Measurements from ENCODE around the gene AKAP7. TPM values are rescaled to one million over a fixed set of nuclear protein-coding genes. Genes with fewer than 3 reads are reported as not detected.
"Not testable (repeated sequence)": the region's sequence is repeated elsewhere in the genome, so short reads cannot be mapped to it uniquely, and the experiment has no call there.

The AKAP7 gene
- total RNA-seq, 1 experiment from 2014 or later, result 9.6 TPM

GRCh38 chr6:131290955-131291354 is 155.7 kb downstream of the AKAP7 start:
- DNase-seq (ENCODE audit: low read depth), result peak; percentile 27

DNA sequence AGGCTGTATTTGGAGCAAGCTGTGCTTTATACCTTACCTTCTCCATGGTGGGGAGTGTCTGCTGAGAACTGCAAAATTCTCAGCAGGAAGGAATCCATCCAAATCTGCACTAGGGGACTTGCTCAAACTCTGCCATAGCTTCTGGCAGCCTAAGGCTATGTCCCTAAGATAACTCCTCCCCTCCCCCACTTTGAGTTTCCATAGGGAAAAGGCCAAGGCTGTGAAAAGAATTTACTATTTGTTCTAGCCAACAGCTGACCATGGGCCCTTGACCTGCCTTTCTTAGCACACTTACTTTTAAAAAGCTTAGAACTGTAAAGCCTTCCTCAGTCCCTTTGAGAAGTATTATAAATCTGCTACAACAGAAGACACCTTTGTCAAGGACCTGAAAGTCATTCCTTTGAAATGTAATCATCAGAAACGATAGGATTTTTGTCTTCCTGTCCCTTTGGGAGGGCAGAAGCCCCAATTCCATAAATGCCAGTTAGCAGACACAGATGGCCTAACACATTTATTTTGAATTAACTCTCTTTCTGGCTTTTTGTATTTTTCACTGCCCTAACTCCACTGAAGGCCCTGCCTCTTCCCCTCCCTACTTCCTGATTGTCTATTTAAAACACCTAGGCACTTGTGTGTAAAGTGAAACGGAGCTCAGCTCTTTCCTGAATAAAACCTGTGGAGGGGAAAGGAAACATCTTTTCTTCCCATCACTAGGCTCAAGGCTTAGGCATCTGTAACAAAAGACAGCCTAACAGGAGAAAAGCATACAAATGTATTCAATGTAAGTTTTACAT is 157.1 kb downstream of the AKAP7 start:
- DNase-seq (ENCODE audit: low read depth), result no peak

DNA sequence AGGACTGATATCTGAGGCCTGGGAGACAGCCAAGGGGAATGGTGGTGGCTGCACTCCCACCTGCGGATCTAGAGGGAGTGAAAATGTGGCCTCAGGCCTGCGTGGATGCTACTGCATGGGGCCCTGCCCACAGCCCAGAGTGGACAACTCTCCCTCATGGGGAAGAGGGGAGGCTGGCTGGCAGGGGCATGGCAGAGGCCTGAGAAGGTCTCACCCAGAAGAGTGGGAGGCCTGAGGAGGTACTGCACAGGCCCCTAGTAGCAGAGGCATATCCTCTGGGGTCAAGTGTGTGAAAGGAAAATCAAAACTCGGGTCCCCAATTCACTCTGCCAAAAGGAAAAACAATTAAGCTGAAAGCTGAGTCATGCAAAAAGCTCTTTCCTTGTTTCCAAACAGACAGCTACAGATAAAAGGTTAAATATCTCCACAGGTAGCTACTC is 158.2 kb downstream of the AKAP7 start:
- DNase-seq (ENCODE audit: low read depth), result no peak

- DNase-seq (ENCODE audit: low read depth), result no peak
Observed at GRCh38 chr6:131295081-131295480, 159.8 kb downstream of the AKAP7 start.

DNA sequence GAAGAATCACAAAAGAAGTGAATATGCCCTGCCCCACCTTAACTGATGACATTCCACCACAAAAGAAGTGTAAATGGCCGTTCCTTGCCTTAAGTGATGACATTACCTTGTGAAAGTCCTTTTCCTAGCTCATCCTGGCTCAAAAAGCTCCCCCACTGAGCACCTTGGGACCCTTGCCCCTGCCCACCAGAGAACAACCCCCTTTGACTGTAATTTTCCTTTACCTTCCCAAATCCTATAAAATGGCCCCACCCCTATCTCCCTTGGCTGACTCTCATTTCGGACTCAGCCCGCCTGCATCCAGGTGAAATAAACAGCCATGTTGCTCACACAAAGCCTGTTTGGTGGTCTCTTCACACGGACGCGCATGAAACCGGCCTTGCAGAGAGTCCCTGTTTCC is 165.6 kb downstream of the AKAP7 start:
- not testable (repeated sequence) for DNase-seq (ENCODE audit: low read depth)

DNA sequence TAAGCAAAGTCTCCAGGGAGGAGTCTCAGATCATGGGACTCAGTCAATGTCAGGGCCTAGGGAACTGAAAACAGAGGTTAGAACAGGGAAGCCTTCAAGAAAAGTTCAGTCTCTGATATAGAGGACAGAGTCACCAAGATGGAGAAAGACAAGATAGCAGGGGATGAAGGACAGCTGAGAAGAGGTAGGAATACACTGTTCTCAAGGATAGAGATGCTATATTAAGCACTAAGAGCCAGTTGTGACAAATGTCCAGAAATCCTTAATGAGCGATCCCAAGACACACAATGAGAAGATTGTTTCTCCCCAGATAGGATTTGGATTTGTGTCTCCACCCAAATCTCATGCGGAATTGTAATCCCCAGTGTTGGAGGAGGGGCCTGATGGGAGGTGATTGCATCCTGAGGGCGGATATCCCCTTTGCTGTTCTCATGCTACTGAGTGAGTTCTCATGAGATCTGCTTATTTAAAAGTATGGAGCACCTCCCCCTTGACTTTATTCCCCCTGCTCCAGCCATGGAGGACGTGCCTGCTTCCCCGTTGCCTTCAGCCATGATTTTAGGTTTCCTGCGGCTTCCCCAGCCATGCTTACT is 168.2 kb downstream of the AKAP7 start:
- no peak for DNase-seq (ENCODE audit: low read depth)

- DNase-seq (ENCODE audit: low read depth), result no peak
Observed at GRCh38 chr6:131305037-131305850, 170.0 kb downstream of the AKAP7 start.

DNA sequence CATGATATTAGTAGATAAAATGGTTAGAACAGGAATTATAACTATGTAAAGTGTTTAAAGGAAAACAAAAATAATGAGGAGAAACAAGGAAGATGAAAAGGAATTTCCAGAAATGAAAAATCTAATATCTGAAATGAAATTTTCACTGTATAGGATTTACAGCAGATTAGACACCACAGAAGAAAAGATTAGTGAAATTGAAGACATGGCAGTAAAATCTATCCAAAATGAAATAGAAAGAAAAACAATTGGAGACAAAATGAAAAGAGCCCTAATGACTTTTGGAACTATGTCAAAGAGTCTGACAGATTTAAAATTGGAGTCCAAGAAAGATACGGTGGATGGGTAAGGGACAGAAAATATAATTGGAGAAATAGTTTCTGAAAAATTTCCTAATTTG is 174.2 kb downstream of the AKAP7 start:
- DNase-seq (ENCODE audit: low read depth), result no peak

DNA sequence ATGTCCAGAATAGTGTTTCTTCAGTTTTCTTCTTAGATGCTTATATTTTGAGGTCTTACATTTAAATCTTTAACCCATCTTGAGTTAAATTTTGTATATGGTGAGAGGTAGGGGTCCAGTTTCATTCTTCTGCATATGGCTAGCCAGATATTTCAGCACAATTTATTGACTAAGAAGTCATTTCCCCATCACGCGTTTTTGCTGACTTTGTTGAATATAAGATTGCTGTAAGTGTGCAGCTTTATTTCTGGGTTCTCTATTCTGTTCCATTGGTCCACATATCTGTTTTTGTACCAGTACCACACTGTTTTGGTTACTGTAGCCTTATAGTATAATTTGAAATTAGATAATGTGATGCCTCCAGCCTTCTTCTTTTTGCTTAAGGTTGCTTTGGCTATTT is 179.6 kb downstream of the AKAP7 start:
- no peak for DNase-seq (ENCODE audit: low read depth)

DNA sequence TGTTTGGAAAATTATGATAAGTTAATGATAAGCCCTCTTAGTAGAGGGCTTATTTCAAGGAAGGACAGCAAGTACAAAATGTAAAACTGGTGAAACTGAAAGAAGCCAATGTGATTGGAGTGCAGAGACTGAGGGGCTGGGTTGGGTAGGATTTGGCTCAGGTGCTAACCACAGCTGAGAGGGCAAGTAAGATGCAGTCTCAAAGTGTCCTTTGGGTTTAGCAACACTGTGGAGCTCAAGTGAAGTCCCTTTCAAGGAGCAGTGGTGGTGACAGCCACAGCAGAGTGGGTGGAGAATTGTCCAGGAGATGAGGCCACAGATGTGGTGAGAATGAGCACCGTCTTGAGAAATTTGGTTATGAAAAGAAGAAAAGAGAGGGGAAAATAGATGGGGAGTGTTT is 181.4 kb downstream of the AKAP7 start:
- DNase-seq (ENCODE audit: low read depth), result no peak

- peak; percentile 5 for DNase-seq (ENCODE audit: low read depth)
Observed at GRCh38 chr6:131317516-131317915, 182.2 kb downstream of the AKAP7 start.

DNA sequence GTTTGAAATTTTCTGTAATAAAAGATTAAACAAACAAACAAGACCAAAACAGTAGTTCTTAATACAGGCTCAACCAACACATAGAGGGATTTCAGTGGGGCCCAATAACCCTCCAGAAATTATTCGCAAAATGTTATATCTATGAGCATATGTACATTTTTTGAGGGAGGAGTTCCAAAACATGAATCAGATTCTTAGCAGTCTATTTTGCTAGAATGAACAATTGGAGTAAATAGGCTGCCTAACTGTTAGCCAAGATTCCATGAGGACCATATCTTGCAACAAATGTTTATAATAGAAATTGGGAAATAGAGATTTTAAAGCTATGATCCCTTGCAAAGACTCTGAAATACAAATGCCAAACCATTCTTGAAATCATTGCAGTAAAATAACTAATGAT is 186.3 kb downstream of the AKAP7 start:
- DNase-seq (ENCODE audit: low read depth), result no peak

GRCh38 chr6:131322125-131322524 is 186.9 kb downstream of the AKAP7 start:
- no peak for DNase-seq (ENCODE audit: low read depth)

DNA sequence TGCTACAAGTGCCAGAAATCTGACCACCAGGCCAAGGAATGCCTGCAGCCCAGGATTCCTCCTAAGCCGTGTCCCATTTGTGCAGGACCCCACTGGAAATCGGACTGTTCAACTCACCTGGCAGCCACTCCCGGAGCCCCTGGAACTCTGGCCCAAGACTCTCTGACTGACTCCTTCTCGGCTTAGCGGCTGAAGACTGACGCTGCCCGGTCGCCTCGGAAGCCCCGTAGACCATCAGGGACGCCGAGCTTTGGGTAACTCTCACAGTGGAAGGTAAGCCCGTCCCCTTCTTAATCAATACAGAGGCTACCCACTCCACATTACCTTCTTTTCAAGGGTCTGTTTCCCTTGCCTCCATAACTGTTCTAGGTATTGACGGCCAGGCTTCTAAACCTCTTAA is 190.4 kb downstream of the AKAP7 start:
- not testable (repeated sequence) for DNase-seq (ENCODE audit: low read depth)

DNA sequence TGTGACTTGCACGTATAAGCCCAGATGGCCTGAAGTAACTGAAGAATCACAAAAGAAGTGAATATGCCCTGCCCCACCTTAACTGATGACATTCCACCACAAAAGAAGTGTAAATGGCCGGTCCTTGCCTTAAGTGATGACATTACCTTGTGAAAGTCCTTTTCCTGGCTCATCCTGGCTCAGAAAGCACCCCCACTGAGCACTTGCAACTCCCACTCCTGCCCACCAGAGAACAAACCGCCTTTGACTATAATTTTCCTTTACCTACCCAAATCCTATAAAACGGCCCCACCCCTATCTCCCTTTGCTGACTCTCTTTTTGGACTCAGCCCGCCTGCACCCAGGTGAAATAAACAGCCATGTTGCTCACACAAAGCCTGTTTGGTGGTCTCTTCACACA is 193.5 kb downstream of the AKAP7 start:
- DNase-seq (ENCODE audit: low read depth), result not testable (repeated sequence)

DNA sequence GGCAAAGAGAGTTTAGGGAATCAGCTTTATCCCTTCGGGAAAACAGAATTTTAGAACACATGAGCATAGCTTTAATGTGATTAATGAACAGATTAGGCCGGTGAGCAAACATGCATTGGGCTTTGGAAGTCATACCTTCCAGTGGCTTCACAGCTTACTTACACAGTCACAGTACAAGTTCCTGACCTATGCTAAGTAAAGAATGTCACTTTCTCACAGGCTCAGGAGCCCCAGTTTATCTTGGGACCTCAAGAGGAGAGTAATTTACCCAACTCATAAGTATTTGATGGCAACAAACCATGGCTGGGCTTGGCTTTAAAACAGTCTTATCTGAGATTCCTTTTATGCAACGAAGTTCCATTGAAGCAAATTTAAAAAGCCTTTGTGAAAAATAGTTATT is 195.9 kb downstream of the AKAP7 start:
- DNase-seq (ENCODE audit: low read depth), result no peak

DNA sequence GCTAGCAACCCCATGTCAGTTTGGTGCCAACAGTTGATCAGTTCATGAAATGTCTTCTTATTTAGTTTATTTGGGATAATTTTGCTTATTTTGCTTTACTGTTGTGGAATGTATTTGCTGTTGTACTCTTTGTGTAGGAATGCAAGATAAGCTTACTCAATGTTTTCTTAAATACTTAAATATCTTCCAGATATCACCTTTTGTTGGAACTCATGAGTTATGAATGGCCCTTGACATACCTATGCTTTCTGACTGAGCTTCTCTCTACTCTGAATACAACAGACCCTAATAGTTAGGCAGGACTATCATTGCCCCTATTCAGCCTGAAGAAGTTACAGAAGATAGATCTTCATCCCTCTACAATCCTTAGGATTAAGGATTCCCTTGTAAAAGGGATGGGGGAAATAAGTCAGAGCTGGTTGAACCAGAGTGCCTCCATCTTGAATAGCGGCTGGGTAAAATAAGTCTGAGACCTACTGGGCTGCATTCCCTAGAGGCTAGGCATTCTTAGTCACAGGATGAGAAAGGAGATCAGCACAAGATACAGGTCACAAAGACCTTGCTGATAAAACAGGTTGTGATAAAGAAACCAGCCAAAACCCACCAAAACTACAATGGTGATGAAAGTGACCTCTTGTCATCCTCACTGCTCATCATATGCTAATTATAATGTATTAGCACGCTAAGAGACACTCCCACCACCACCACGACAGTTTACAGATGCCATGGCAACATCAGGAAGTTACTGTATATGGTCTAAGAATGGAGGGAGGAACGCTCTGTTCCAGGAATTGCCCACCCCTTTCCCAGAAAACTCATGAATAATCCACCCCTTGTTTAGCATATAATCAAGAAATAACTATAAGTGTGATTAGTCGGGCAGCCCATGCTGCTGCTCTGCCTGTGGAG is 196.9 kb downstream of the AKAP7 start:
- DNase-seq (ENCODE audit: low read depth), result no peak
